Pons (tissue), 1 donor: Measurements from ENCODE around the gene TTBK1.
A peak's percentile ranks its signal among the peaks of the same experiment; 100 is the strongest.
"Not testable (repeated sequence)": the region's sequence is repeated elsewhere in the genome, so short reads cannot be mapped to it uniquely, and the experiment has no call there.

Experiments
- DNase-seq: peaks from one replicate; pipeline ENCODE4 v3.0.0-alpha.2; 2016; ENCODE audit warnings: low spot score

Gene TTBK1

GRCh38 chr6:43287717-43288679, 44.7 kb downstream of the TTBK1 start:
- no peak for DNase-seq

GRCh38 chr6:43290339-43290904, 47.1 kb downstream of the TTBK1 start:
- DNase-seq: no peak

GRCh38 chr6:43290905-43291355, 47.6 kb downstream of the TTBK1 start:
- no peak for DNase-seq

- no peak for DNase-seq
Measured at GRCh38 chr6:43291708-43292107, 48.4 kb downstream of the TTBK1 start.

- DNase-seq: no peak
Measured at GRCh38 chr6:43292341-43292740, 49.1 kb downstream of the TTBK1 start.

GRCh38 chr6:43292763-43293318, 49.6 kb downstream of the TTBK1 start:
- no peak for DNase-seq

GRCh38 chr6:43293698-43294097, 50.4 kb downstream of the TTBK1 start:
- DNase-seq: no peak

- no peak for DNase-seq
Measured at GRCh38 chr6:43294536-43294935, 51.3 kb downstream of the TTBK1 start.

GRCh38 chr6:43295456-43295855, 52.2 kb downstream of the TTBK1 start:
- DNase-seq: no peak

- no peak for DNase-seq
Measured at GRCh38 chr6:43296780-43297497, 53.7 kb downstream of the TTBK1 start.

GRCh38 chr6:43297644-43298564, 54.6 kb downstream of the TTBK1 start, which contains the start of gene SLC22A7:
TSS of gene SLC22A7 (plus strand) at chr6:43298260. CDS start at chr6:43298359, 99 bp downstream.
- peak; percentile 24 for DNase-seq

GRCh38 chr6:43298565-43299337, 55.5 kb downstream of the TTBK1 start:
- DNase-seq: no peak

GRCh38 chr6:43299338-43300293, 56.3 kb downstream of the TTBK1 start:
- DNase-seq: no peak

- no peak for DNase-seq
Measured at GRCh38 chr6:43301081-43301870, 58.0 kb downstream of the TTBK1 start.

GRCh38 chr6:43302126-43302525, 58.8 kb downstream of the TTBK1 start:
- no peak for DNase-seq

- not testable (repeated sequence) for DNase-seq
Measured at GRCh38 chr6:43303006-43303405, 59.7 kb downstream of the TTBK1 start.

GRCh38 chr6:43303751-43304331, 60.6 kb downstream of the TTBK1 start:
- DNase-seq: no peak

- DNase-seq: no peak
Measured at GRCh38 chr6:43304361-43304760, 61.1 kb downstream of the TTBK1 start.
